Femur (tissue), 1 donor: Measurements from ENCODE around the gene CELSR1.

Experiments
- DNase-seq: peaks from one replicate; pipeline ENCODE4 v3.0.0-alpha.2; 2017

CELSR1 gene

GRCh38 chr22:46457502-46458488 lies 79.6 kb downstream of the CELSR1 start:
- no peak for DNase-seq

DNA sequence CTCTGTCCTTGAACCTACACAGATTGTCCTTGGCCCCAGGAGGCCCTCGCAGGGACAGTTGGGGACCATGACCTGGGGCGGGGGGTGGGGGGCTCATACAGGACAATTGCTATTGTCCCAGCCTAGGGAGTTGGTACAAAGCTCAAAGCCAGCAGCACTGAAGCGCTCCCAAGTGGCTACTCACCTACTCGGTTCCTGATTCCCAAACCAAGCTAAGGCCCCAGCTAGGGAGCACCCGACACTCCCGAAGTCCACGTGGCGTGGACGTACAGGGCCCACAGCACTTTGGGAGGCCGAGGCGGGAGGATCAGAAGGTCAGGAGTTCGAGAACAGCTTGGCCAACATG lies 80.6 kb downstream of the CELSR1 start:
- DNase-seq, result no peak

- no peak for DNase-seq
These were observed 82.0 kb downstream of the CELSR1 start for GRCh38 chr22:46455446-46455845.

GRCh38 chr22:46454504-46455269 lies 82.7 kb downstream of the CELSR1 start:
- no peak for DNase-seq

DNA sequence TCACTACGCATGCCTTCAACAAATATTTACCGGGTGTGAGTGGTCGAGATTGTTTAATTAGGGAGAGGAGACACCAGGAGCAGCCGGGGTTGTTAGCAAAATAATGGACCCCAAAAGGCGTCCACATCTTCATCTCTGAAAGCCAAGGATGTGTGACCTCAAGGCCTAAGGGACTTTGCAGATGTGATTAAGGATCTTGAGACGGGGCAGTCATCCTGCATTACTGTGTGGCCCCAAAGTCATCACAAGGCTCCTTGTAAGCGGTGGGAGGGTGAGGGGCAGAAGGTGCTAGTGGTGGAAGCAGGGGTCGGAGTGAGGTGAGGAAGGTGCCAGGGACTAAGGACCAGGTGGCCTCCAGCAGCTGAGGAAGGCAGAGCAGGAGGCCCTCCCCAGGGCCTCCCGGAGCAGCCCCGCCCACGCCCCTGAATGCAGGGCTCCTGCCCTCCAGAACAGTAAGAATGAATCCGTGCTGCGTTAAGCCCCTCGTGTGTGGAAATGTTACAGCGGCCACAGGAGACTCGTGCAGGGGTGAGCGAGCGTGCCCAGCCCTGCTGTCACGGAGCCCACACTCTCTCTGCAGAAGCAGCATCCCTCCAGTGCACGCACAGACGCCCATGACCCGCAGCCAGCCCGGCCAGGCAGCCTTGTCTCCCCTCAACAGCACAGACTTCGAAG lies 83.5 kb downstream of the CELSR1 start:
- DNase-seq, result no peak

DNA sequence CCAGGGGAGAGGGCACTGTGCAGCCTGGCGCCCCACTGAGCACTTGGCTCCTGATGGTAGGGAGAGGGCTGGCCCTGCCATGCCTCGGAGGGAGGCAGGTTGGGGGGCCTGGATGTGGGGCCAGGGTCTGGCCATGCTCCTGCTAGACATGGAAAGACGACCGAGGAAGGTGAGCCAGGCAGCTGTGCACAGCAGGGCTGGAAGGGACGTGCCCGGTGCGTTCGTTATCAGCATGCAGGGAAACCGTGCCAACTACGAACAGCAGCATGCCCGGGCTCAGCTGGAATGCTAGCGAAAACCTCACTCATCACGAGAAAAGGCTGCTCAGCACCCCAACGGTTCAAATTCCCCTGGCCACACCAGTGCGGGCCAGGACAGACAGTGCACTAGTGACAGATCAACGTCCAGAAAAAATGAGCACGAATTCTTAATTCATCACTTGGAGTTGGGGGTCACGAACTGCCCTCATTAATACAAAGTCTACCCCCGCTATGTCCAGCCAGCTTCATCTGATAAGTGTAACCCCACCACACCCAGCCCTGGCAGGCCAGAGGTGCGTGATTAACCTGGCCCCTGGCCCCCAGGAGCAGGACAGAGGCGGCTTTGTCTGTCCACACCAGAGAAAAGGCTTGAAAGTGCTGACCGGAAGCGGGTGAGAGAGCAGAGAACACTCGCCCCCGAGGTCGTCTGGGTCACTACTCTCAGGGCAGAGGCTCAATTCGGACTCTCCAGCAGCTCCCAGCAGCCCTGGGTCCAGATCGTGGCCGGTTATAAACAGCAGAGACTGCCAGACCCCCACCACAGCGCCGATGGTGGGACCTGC lies 84.2 kb downstream of the CELSR1 start:
- DNase-seq, result no peak

DNA sequence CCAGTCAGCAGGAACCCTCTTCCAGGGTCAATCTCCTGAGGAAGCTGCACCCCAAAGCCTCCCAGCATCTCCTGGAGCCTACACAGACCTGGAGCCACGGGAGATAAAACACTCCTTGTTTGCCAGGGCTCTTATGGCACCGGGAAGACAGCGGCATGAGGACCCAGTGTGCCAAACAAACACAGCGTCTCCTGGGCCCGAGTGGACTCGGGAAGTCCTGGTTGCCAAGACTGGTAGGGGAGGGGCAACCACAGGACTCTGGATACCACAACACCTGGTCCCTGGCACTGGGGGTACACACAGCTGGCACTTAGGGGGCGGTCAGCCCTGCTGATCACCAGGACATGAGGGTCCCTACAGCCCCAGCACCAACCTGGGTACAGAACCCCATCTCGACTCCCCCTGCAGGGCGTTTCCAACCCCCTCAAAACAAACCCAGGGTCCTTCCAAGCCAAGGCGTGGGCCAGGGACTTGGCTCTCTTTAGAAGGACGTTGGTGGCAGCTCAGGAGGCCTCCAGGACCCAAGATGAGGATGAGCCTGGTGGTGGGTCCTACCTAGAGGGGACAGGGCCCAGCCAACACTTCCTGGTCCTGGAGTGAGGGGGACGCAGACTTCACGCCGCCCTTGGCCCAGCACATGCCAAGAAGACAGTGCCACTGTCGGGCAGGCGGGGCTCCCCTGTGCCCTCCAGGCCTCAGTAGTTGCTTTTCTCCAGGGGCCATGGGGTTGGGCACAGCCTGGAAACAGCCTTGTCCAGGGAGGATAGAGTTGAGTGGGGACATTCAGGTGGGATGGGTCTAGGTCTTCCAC lies 85.0 kb downstream of the CELSR1 start:
- no peak for DNase-seq

GRCh38 chr22:46451741-46452140 lies 85.7 kb downstream of the CELSR1 start:
- no peak for DNase-seq

DNA sequence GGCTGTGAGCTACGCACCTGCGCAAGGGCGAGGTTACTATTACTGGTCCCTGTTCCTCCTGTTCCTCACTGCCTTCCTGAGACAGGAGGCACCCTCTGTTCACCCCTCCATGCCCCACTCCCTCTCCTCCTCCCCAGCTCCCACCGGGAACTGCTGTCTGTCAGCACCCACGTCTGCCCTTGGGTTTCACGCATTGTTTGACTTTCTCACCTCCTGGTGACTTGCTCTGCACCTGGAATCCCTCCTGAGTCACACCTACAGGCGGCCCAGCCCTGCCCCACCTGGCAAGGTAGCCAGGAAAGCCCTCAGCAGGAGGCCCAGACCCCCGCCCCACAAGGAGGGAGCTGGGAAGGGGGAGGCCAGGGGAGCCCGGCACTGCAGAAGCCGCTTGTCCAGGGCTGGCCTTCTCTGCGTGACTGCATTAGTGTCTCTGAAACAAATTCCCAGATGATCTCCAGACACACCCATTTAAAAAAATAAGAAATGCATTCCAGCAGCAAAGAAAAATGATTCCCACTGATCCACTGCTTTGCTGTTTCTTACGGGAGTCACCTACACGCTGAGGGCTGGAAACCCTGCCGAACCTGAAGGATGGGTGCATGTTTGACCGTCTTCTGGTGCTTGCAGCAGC lies 86.4 kb downstream of the CELSR1 start:
- DNase-seq, result no peak

- DNase-seq, result no peak
These were observed 87.3 kb downstream of the CELSR1 start for GRCh38 chr22:46449974-46450745.

DNA sequence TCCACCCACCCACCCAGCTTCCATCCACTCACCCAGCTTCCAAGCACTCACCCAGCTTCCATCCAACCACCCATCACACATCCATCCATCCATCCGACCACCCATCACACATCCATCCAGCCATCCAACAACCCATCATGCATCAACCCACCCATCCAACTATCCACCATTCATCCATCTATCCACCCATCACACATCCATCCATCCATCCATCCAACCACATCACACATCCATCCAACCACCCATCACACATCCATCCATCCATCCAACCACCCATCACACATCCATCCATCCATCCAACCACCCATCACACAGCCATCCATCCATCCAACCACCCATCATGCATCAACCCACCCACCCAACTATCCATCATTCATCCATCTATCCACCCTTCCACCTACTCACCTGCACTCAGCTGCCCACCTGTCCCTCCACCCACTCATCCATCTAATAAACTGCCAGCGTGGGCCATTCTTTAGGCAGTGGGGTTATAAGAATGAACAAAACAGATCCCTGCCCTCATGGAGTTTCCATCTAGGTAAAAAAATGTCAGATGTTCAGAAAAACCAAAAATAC lies 88.2 kb downstream of the CELSR1 start:
- no peak for DNase-seq

GRCh38 chr22:46448333-46448732 lies 89.1 kb downstream of the CELSR1 start:
- DNase-seq, result no peak

- no peak for DNase-seq
These were observed 89.5 kb downstream of the CELSR1 start for GRCh38 chr22:46447906-46448305.

GRCh38 chr22:46446799-46447198 lies 90.6 kb downstream of the CELSR1 start:
- DNase-seq, result no peak

- DNase-seq, result no peak
These were observed 91.5 kb downstream of the CELSR1 start for GRCh38 chr22:46445771-46446420.

GRCh38 chr22:46444390-46444854 lies 93.0 kb downstream of the CELSR1 start:
- no peak for DNase-seq

DNA sequence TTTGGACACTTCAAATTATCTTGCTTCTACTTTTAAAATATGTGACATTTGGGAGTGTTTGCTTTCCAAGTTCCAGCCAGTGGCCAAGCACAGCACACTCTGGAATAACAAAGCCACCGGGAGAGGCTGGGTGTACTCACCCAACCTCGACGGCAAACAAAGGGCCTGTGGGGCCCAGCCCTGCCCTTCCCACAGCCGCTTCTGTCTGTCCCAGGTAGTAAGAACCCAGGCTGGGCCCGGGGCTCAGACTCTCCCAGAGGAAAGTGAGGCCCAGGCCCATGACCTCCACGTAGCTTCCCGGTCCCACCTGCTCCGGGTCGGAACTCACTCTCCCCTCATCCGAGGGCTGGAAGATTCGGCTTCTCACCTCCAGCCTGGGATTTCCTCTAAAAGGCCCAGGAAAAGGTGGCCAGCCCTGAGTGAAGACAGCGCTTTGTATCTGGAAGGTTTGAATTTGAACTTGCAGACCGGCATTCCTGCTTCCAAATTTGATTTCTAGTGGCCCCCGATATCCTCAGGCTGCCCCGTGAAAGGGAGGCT lies 93.5 kb downstream of the CELSR1 start:
- DNase-seq, result no peak

DNA sequence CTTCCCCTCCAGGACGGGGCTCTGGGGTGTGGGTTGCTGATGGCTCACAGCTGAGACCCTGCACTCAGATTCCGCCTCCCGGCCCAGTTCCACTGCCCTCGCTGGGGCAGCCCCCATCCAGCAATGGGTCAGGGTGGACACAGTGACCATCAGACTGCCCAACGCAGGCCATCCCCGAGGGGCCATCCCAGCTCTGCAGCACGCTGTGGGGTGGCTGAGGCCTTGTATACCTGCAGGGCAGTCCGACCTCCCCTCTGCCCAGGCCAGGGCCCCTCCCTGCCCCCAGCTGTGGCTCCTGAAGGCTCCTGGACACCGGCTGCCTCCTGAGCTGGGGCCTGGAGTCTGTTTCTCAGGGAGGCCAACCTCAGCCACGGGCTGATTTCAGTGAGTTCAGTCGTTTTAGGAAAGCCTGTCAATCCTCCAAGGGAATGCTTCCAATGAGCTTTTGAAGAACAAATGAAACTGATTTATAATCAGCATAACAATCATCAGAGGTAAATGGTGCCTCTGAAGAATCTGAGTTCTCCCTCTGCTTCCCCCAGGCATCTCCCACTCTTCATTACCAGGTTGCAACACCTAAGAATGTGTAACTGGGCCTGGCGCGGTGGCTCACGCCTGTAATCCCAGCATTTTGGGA lies 95.1 kb downstream of the CELSR1 start:
- no peak for DNase-seq
